Measurements from ENCODE around the gene LBH.

The LBH gene

GRCh38 chr2:30252723-30253701 is 21.7 kb downstream of the LBH start:
- H3K4me1 ChIP-seq (ENCODE audit: insufficient read depth, low read length) = peaks cover 16% of the 10 kb centered on the region
- H3K4me3 ChIP-seq (ENCODE audit: low read depth in 1 of 2, low read length in 2 of 2) = no peak overlapping the region
- no peak overlapping the region for H3K9ac ChIP-seq (ENCODE audit: low read length)

GRCh38 chr2:30253873-30254684 is 22.7 kb downstream of the LBH start:
- Histone ChIP-seq H3K4me1 (ENCODE audit: insufficient read depth, low read length) (peaks cover 16% of the 10 kb centered on the region), H3K27me3 (ENCODE audit: control insufficient read depth in 1 of 2, insufficient read depth in 2 of 2, low read length in 2 of 2) (no peaks in the 10 kb centered on the region), H3K9ac (ENCODE audit: low read length) (no peak overlapping the region), H3K36me3 (ENCODE audit: insufficient read depth, low read length) (peaks cover 21% of the 10 kb centered on the region), H3K4me3 (ENCODE audit: low read depth in 1 of 2, low read length in 2 of 2) (no peak overlapping the region), H3K9me3 (ENCODE audit: low read length) (no peaks in the 10 kb centered on the region), H3K27ac (ENCODE audit: low read depth, low read length) (no peak overlapping the region)

More at GRCh38 chr2:30252723-30253701, 21.7 kb downstream of the LBH start:
- Histone ChIP-seq H3K27ac (ENCODE audit: low read depth, low read length) (peak overlapping the region; percentile 22), H3K27me3 (ENCODE audit: control insufficient read depth in 1 of 2, insufficient read depth in 2 of 2, low read length in 2 of 2) (no peaks in the 10 kb centered on the region), H3K36me3 (ENCODE audit: insufficient read depth, low read length) (peaks cover 11% of the 10 kb centered on the region), H3K9me3 (ENCODE audit: low read length) (no peaks in the 10 kb centered on the region)

GRCh38 chr2:30254685-30255001 is 23.3 kb downstream of the LBH start:
- no peak overlapping the region for H3K9ac ChIP-seq (ENCODE audit: low read length)
- H3K27me3 ChIP-seq (ENCODE audit: control insufficient read depth in 1 of 2, insufficient read depth in 2 of 2, low read length in 2 of 2) = no peaks in the 10 kb centered on the region
- H3K4me3 ChIP-seq (ENCODE audit: low read depth in 1 of 2, low read length in 2 of 2) = no peak overlapping the region
- peaks cover 16% of the 10 kb centered on the region for H3K4me1 ChIP-seq (ENCODE audit: insufficient read depth, low read length)
- H3K9me3 ChIP-seq (ENCODE audit: low read length) = no peaks in the 10 kb centered on the region
- H3K27ac ChIP-seq (ENCODE audit: low read depth, low read length) = no peak overlapping the region
- H3K36me3 ChIP-seq (ENCODE audit: insufficient read depth, low read length) = peaks cover 21% of the 10 kb centered on the region

- Histone ChIP-seq H3K9ac (ENCODE audit: low read length) (no peak overlapping the region), H3K4me1 (ENCODE audit: insufficient read depth, low read length) (peaks cover 16% of the 10 kb centered on the region), H3K27me3 (ENCODE audit: control insufficient read depth in 1 of 2, insufficient read depth in 2 of 2, low read length in 2 of 2) (no peaks in the 10 kb centered on the region), H3K4me3 (ENCODE audit: low read depth in 1 of 2, low read length in 2 of 2) (no peak overlapping the region), H3K27ac (ENCODE audit: low read depth, low read length) (no peak overlapping the region), H3K9me3 (ENCODE audit: low read length) (no peaks in the 10 kb centered on the region), H3K36me3 (ENCODE audit: insufficient read depth, low read length) (peaks cover 21% of the 10 kb centered on the region)
Observed at GRCh38 chr2:30255026-30255425, 23.7 kb downstream of the LBH start.

- peaks cover 21% of the 10 kb centered on the region for H3K36me3 ChIP-seq (ENCODE audit: insufficient read depth, low read length)
- peaks cover 16% of the 10 kb centered on the region for H3K4me1 ChIP-seq (ENCODE audit: insufficient read depth, low read length)
- no peaks in the 10 kb centered on the region for H3K9me3 ChIP-seq (ENCODE audit: low read length)
- no peak overlapping the region for H3K9ac ChIP-seq (ENCODE audit: low read length)
- H3K27ac ChIP-seq (ENCODE audit: low read depth, low read length) = no peak overlapping the region
- H3K4me3 ChIP-seq (ENCODE audit: low read depth in 1 of 2, low read length in 2 of 2) = no peak overlapping the region
- no peaks in the 10 kb centered on the region for H3K27me3 ChIP-seq (ENCODE audit: control insufficient read depth in 1 of 2, insufficient read depth in 2 of 2, low read length in 2 of 2)
Observed at GRCh38 chr2:30255466-30256408, 24.4 kb downstream of the LBH start.

GRCh38 chr2:30257266-30258214 is 26.2 kb downstream of the LBH start:
- no peaks in the 10 kb centered on the region for H3K9me3 ChIP-seq (ENCODE audit: low read length)
- no peak overlapping the region for H3K27ac ChIP-seq (ENCODE audit: low read depth, low read length)
- no peaks in the 10 kb centered on the region for H3K27me3 ChIP-seq (ENCODE audit: control insufficient read depth in 1 of 2, insufficient read depth in 2 of 2, low read length in 2 of 2)
- H3K4me3 ChIP-seq (ENCODE audit: low read depth in 1 of 2, low read length in 2 of 2) = no peak overlapping the region
- no peak overlapping the region for H3K9ac ChIP-seq (ENCODE audit: low read length)
- peaks cover 15% of the 10 kb centered on the region for H3K4me1 ChIP-seq (ENCODE audit: insufficient read depth, low read length)
- H3K36me3 ChIP-seq (ENCODE audit: insufficient read depth, low read length) = peaks cover 21% of the 10 kb centered on the region

GRCh38 chr2:30259071-30259470 is 27.7 kb downstream of the LBH start:
- no peak overlapping the region for H3K9ac ChIP-seq (ENCODE audit: low read length)
- no peak overlapping the region for H3K4me3 ChIP-seq (ENCODE audit: low read depth in 1 of 2, low read length in 2 of 2)
- no peaks in the 10 kb centered on the region for H3K9me3 ChIP-seq (ENCODE audit: low read length)
- peaks cover 3% of the 10 kb centered on the region for H3K4me1 ChIP-seq (ENCODE audit: insufficient read depth, low read length)
- H3K27me3 ChIP-seq (ENCODE audit: control insufficient read depth in 1 of 2, insufficient read depth in 2 of 2, low read length in 2 of 2) = no peaks in the 10 kb centered on the region
- H3K36me3 ChIP-seq (ENCODE audit: insufficient read depth, low read length) = peaks cover 21% of the 10 kb centered on the region
- no peak overlapping the region for H3K27ac ChIP-seq (ENCODE audit: low read depth, low read length)

- peaks cover 21% of the 10 kb centered on the region for H3K36me3 ChIP-seq (ENCODE audit: insufficient read depth, low read length)
Observed at GRCh38 chr2:30259827-30260679, 28.7 kb downstream of the LBH start.

GRCh38 chr2:30260941-30261340 is 29.6 kb downstream of the LBH start:
- H3K9me3 ChIP-seq (ENCODE audit: low read length) = no peaks in the 10 kb centered on the region
- H3K4me1 ChIP-seq (ENCODE audit: insufficient read depth, low read length) = peaks cover 1% of the 10 kb centered on the region
- H3K4me3 ChIP-seq (ENCODE audit: low read depth in 1 of 2, low read length in 2 of 2) = no peak overlapping the region
- no peaks in the 10 kb centered on the region for H3K27me3 ChIP-seq (ENCODE audit: control insufficient read depth in 1 of 2, insufficient read depth in 2 of 2, low read length in 2 of 2)
- no peak overlapping the region for H3K9ac ChIP-seq (ENCODE audit: low read length)
- peaks cover 21% of the 10 kb centered on the region for H3K36me3 ChIP-seq (ENCODE audit: insufficient read depth, low read length)
- H3K27ac ChIP-seq (ENCODE audit: low read depth, low read length) = no peak overlapping the region

More at GRCh38 chr2:30259827-30260679, 28.7 kb downstream of the LBH start:
- Histone ChIP-seq H3K4me3 (ENCODE audit: low read depth in 1 of 2, low read length in 2 of 2) (no peak overlapping the region), H3K4me1 (ENCODE audit: insufficient read depth, low read length) (no peaks in the 10 kb centered on the region), H3K9me3 (ENCODE audit: low read length) (no peaks in the 10 kb centered on the region), H3K27ac (ENCODE audit: low read depth, low read length) (no peak overlapping the region), H3K9ac (ENCODE audit: low read length) (no peak overlapping the region), H3K27me3 (ENCODE audit: control insufficient read depth in 1 of 2, insufficient read depth in 2 of 2, low read length in 2 of 2) (no peaks in the 10 kb centered on the region)

Measured in muscle layer of colon (tissue), 2 donors.